ENCODE results near the gene HTT. TPM values are rescaled to one million over a fixed set of nuclear protein-coding genes. Genes with fewer than 3 reads are reported as not detected.

Gene HTT
- total RNA-seq, 1 donor from 2014 or later: 65.2 TPM

DNA sequence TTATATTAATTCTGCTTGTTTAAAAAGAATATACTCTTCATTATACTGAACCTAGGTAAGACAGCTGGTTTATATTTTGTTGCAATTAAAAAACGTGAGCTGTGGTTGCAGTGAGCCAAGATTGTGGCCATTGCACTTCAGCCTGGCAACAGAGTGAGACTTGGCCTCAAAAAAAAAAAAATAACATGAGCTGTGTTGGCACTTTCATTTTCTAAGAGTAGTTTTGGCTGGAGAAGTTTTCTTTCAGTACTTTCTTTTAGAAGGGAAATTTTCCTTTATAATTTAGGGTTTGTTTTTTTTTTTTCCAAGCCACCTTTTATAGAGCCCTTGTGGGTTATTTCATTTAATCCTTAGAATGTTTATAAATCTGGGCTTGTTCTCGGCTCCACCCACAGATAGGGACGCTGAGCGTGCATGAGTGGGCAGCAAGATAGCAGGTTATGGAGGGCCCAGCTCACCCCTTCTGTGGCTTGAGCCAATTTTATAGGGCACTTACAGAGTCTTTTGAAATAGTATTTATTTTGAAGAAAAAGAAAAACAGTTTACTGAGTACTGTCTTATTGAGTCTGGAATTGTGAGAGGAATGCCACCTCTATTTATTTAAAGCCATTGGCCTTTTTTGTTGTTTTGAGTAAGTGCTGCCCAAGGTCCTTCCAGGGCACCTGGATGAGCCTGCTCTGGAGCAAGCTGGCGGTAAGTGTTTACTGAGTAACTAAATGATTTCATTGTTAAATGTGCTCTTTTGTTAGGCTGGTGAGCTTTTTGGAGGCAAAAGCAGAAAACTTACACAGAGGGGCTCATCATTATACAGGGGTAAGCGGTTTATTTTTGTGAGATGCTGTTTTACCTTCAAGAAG, 60.9 kb downstream of the HTT start:
- Histone ChIP-seq H3K4me3 (ENCODE audit: insufficient read depth, low read depth, low read length) (no peak overlapping the region), H2AFZ (ENCODE audit: low read depth, low read length) (no peak overlapping the region), H3K36me3 (ENCODE audit: insufficient read depth, low read length) (peaks cover 46% of the 10 kb centered on the region), H3K79me2 (ENCODE audit: insufficient read depth, low read length) (no peaks in the 10 kb centered on the region), H3K9ac (ENCODE audit: low read length) (no peak overlapping the region), H3K4me1 (ENCODE audit: insufficient read depth, low read length) (no peaks in the 10 kb centered on the region), H3K27ac (ENCODE audit: low read depth, low read length) (no peak overlapping the region), H3K4me2 (ENCODE audit: low read length) (no peak overlapping the region), H3K27me3 (ENCODE audit: insufficient read depth, low read length) (no peaks in the 10 kb centered on the region), H3K9me3 (ENCODE audit: insufficient read depth, low read depth, low read length) (no peaks in the 10 kb centered on the region), H4K20me1 (ENCODE audit: insufficient read depth, low read length) (no peaks in the 10 kb centered on the region)
- Mint-ChIP-seq H3K36me3 (ENCODE audit: low read depth, unreplicated experiment) (peaks cover 26% of the 10 kb centered on the region), H3K4me3 (ENCODE audit: unreplicated experiment) (no peak overlapping the region), H3K27me3 (ENCODE audit: low read depth, unreplicated experiment) (no peaks in the 10 kb centered on the region), H3K27ac (ENCODE audit: unreplicated experiment) (no peak overlapping the region), H3K9me3 (ENCODE audit: unreplicated experiment) (no peaks in the 10 kb centered on the region), H3K4me1 (ENCODE audit: low read depth, unreplicated experiment) (no peaks in the 10 kb centered on the region)
- FAIRE-seq (no peak), DNase-seq (ENCODE audit: low read depth) (no peak)
- TF ChIP-seq CTCF (IDR thresholded peaks at IDR 0.05; ENCODE audit: insufficient read depth, low read depth, low read length) (no peak), EZH2 (IDR thresholded peaks at IDR 0.05; ENCODE audit: insufficient read depth, low read length) (no peak)

- Histone ChIP-seq H3K4me3 (ENCODE audit: insufficient read depth, low read depth, low read length) (no peak overlapping the region), H3K9me3 (ENCODE audit: insufficient read depth, low read depth, low read length) (no peaks in the 10 kb centered on the region), H2AFZ (ENCODE audit: low read depth, low read length) (no peak overlapping the region), H3K27me3 (ENCODE audit: insufficient read depth, low read length) (no peaks in the 10 kb centered on the region), H3K36me3 (ENCODE audit: insufficient read depth, low read length) (peaks cover 45% of the 10 kb centered on the region), H3K79me2 (ENCODE audit: insufficient read depth, low read length) (no peaks in the 10 kb centered on the region), H3K4me2 (ENCODE audit: low read length) (no peak overlapping the region), H3K9ac (ENCODE audit: low read length) (no peak overlapping the region), H3K4me1 (ENCODE audit: insufficient read depth, low read length) (no peaks in the 10 kb centered on the region), H4K20me1 (ENCODE audit: insufficient read depth, low read length) (no peaks in the 10 kb centered on the region), H3K27ac (ENCODE audit: low read depth, low read length) (no peak overlapping the region)
- Mint-ChIP-seq H3K27ac (ENCODE audit: unreplicated experiment) (no peak overlapping the region), H3K27me3 (ENCODE audit: low read depth, unreplicated experiment) (no peaks in the 10 kb centered on the region), H3K36me3 (ENCODE audit: low read depth, unreplicated experiment) (peaks cover 19% of the 10 kb centered on the region), H3K4me1 (ENCODE audit: low read depth, unreplicated experiment) (no peaks in the 10 kb centered on the region), H3K4me3 (ENCODE audit: unreplicated experiment) (no peak overlapping the region), H3K9me3 (ENCODE audit: unreplicated experiment) (no peaks in the 10 kb centered on the region)
- FAIRE-seq: no peak
- DNase-seq (ENCODE audit: low read depth): no peak
- TF ChIP-seq EZH2 (IDR thresholded peaks at IDR 0.05; ENCODE audit: insufficient read depth, low read length) (no peak), CTCF (IDR thresholded peaks at IDR 0.05; ENCODE audit: insufficient read depth, low read depth, low read length) (no peak)
Observed at GRCh38 chr4:3136454-3136853, 62.0 kb downstream of the HTT start.

GRCh38 chr4:3137908-3138307, 63.4 kb downstream of the HTT start:
- Histone ChIP-seq H4K20me1 (ENCODE audit: insufficient read depth, low read length) (no peaks in the 10 kb centered on the region), H3K36me3 (ENCODE audit: insufficient read depth, low read length) (peaks cover 38% of the 10 kb centered on the region), H3K27me3 (ENCODE audit: insufficient read depth, low read length) (no peaks in the 10 kb centered on the region), H3K79me2 (ENCODE audit: insufficient read depth, low read length) (no peaks in the 10 kb centered on the region), H3K4me1 (ENCODE audit: insufficient read depth, low read length) (no peaks in the 10 kb centered on the region), H3K4me2 (ENCODE audit: low read length) (no peak overlapping the region), H2AFZ (ENCODE audit: low read depth, low read length) (no peak overlapping the region), H3K4me3 (ENCODE audit: insufficient read depth, low read depth, low read length) (no peak overlapping the region), H3K9ac (ENCODE audit: low read length) (no peak overlapping the region), H3K9me3 (ENCODE audit: insufficient read depth, low read depth, low read length) (no peaks in the 10 kb centered on the region), H3K27ac (ENCODE audit: low read depth, low read length) (no peak overlapping the region)
- Mint-ChIP-seq H3K4me3 (ENCODE audit: unreplicated experiment) (no peak overlapping the region), H3K27ac (ENCODE audit: unreplicated experiment) (no peak overlapping the region), H3K27me3 (ENCODE audit: low read depth, unreplicated experiment) (no peaks in the 10 kb centered on the region), H3K9me3 (ENCODE audit: unreplicated experiment) (no peaks in the 10 kb centered on the region), H3K4me1 (ENCODE audit: low read depth, unreplicated experiment) (no peaks in the 10 kb centered on the region), H3K36me3 (ENCODE audit: low read depth, unreplicated experiment) (peaks cover 10% of the 10 kb centered on the region)
- DNase-seq (ENCODE audit: low read depth): no peak
- no peak for FAIRE-seq
- no peak for TF ChIP-seq CTCF (IDR thresholded peaks at IDR 0.05; ENCODE audit: insufficient read depth, low read depth, low read length)
- no peak for TF ChIP-seq EZH2 (IDR thresholded peaks at IDR 0.05; ENCODE audit: insufficient read depth, low read length)

Measured in astrocyte (in vitro differentiated cells and primary cell).